HEK293 (cell line): Measurements from ENCODE around the gene KCTD2.

ENCODE experiments used
- CTCF ChIP-seq: fragments of 450-650 bp; formaldehyde crosslinking; IDR thresholded peaks from 2 replicates; pipeline ENCODE4 v1.5.1; 2016; ENCODE audit warnings: missing biosample characterization, missing genetic modification characterization
- REST ChIP-seq: fragments of 450-650 bp; formaldehyde crosslinking; IDR thresholded peaks from 2 replicates; pipeline ENCODE4 v1.5.1; 2016; ENCODE audit warnings: missing biosample characterization, missing genetic modification characterization

- no peak for TF ChIP-seq CTCF (tag by site-specific recombination)
- no peak for TF ChIP-seq REST (tag by site-specific recombination)
These were observed 43.7 kb upstream of the KCTD2 start for GRCh38 chr17:75003070-75003956.
